ENCODE results near the gene OR2L5.

The OR2L5 gene, protein sequence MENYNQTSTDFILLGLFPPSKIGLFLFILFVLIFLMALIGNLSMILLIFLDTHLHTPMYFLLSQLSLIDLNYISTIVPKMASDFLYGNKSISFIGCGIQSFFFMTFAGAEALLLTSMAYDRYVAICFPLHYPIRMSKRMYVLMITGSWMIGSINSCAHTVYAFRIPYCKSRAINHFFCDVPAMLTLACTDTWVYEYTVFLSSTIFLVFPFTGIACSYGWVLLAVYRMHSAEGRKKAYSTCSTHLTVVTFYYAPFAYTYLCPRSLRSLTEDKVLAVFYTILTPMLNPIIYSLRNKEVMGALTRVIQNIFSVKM

GRCh38 chr1:248013229-248013710 is at the start of gene OR2L5:
TSS of gene OR2L5 (plus strand) at chr1:248013660. CDS start at chr1:248021948, 8,288 bp downstream.
- DNase-seq = no peak

GRCh38 chr1:247964933-247965332 is 48.5 kb upstream of the OR2L5 start, which contains the start of gene OR2AK2:
TSS of gene OR2AK2 (plus strand) at chr1:247965233. CDS start at chr1:247965377, 144 bp downstream.
- DNase-seq = no peak

DNA sequence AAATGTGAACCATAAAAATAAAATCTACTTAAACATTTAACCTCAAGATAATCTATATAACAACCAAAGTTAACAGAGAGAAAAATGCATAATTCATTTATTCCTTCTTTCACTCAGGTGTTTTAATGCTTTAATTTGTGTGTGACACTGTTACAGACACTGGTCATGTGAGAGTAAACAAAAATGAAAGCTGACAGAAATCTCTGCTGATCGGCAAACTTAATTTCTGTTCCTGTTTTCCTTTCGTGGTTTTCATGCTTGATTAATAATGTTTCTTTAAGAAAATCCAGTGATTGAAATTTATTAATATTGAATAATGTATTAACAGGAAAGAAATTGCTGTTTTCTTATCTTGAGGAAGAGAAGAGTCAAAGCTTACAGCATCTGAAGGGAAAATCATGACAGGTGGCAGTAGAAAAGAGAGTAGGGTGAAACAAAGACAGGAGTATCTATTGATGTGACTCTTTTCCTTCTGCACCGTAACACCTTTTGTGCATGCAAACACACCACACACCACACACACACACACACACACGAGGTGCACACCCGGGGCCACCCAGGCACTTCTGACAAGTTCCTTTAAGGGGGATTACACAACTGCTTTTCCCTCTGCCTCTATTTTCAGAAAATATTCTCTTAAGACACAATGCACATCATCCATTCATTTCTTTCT is 46.8 kb upstream of the OR2L5 start:
- DNase-seq = no peak

DNA sequence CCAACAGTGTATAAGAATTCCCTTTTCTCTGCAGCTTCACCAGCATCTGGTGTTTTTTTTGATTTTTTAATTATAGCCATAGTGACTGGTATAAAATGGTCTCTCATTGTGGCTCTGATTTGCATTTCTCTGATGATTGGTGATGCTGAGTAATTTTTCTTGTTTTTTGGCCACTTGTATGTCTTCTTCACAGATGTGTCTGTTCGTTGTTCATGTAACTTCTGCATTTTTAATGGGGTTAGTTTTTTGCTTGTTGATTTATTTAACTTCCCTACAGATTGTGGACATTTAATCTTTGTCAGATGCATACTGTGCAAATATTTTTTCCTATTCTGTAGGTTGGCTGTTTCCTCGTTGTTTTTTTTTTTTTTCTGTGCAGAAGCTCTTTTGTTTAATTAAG is 20.5 kb upstream of the OR2L5 start:
- DNase-seq = no peak

DNA sequence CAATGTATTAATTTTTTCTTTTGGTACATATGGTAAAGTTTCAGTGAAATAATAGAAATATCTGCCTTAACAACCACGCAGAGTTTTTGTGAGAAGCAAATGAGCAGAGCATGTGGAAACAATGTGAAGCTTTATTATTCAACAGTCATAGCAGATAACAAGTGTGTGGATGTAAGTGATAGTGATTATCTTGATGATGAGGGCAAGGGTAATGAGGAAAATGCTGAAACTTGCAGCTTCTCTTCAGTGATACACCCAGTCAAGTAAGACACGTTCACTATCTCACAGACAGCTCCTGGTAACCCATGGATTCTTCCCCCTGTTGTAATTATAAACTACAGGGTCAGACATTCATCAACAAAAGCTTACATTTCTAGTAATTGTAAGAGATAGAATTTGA is 14.6 kb upstream of the OR2L5 start:
- no peak for DNase-seq

- no peak for DNase-seq
These were observed 13.3 kb upstream of the OR2L5 start for GRCh38 chr1:248000169-248000568.

GRCh38 chr1:248007778-248008177 is 5.7 kb upstream of the OR2L5 start:
- DNase-seq = no peak

DNA sequence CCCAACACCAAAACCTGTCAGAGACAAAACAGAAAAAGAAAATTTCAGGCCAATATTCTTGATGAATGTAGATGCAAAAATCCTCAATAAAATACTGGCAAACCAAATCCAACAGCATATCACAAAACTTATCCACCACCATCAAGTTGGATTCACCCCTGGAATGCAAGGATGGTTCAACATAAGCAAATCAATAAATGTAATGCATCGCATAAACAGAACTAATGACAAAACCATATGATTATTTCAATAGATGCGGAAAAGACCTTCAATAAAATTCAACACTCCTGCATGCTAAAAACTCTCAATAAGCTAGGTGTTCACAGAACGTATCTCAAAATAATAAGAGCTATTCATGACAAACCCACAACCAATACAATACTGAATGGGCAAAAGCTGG is 3.8 kb upstream of the OR2L5 start:
- DNase-seq = no peak

- DNase-seq = no peak
These were observed 2.3 kb downstream of the OR2L5 start for GRCh38 chr1:248015803-248016202.

GRCh38 chr1:248029770-248030169 is 16.3 kb downstream of the OR2L5 start, which contains the start of gene OR2L2:
TSS of gene OR2L2 (plus strand) at chr1:248030070. CDS start at chr1:248038268, 8,198 bp downstream.
- no peak for DNase-seq

DNA sequence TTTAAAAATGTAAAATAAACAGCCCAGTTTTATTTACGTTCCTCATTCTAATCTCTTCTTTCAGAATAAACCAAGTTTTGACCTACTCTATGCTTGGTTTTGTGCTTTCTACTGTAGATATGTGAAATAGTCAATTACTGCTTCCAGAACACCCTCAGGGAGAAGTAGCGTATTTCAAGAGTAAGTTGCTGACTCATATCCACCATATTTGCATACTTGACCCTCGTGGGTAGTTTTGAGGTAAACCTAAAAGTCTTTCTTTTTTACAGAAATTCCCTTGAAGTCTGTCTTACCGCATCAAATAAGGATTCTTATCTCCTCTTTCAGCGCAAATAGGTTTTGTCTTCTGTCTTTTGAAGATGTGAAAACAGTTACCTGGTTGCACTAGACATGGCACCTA is 31.7 kb downstream of the OR2L5 start:
- DNase-seq = no peak

- DNase-seq = no peak
These were observed 33.1 kb downstream of the OR2L5 start, which contains the start of gene OR2L3 for GRCh38 chr1:248046536-248046935. TSS of gene OR2L3 (plus strand) at chr1:248046836. CDS start at chr1:248060682, 13,846 bp downstream.

- DNase-seq = no peak
These were observed 33.5 kb downstream of the OR2L5 start for GRCh38 chr1:248047008-248047407.

- DNase-seq = no peak
These were observed 41.2 kb downstream of the OR2L5 start for GRCh38 chr1:248054671-248055070.

DNA sequence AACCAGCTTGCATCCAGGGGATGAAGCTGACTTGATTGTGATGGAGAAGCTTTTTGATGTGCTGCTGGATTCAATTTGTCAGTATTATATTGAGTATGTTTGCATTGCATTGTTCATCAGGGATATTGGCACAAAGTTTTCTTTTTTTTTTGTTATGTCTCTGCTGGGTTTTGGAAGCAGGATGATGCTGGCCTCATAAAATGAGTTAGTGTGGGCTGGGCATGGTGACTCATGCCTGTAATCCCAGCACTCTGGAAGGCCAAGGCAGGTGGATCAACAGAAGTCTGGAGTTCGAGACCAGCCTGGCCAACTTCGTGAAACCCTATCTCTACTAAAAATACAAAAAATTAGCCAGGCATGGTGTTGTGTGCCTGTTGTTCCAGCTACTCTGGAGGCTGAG is 41.8 kb downstream of the OR2L5 start:
- DNase-seq = no peak

- DNase-seq = no peak
These were observed 51.6 kb downstream of the OR2L5 start for GRCh38 chr1:248065071-248065470.

DNA sequence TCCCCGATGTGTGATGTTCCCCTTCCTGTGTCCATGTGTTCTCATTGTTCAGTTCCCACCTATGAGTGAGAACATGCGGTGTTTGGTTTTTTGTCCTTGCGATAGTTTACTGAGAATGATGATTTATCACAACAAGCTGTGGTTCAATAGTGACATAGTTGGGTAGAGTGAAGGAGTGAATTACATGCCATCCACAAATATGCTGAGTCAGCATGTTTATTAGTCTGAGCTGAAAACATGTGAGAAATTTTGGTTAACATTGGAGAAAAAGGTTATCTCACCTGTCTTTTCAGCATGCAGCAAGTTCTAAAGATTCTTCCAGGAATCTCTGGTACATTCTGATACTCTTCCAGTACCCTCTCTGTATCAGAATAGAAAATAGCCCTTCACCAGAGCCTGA is 52.1 kb downstream of the OR2L5 start:
- no peak for DNase-seq
